Stimulated activated naive CD4-positive, alpha-beta T cell (primary cell): ENCODE measurements around the gene ATP6V1B1.

Experiments
- DNase-seq, 6 experiments: peaks; one replicate each; lab custom pipeline; 2025; lab: John Stamatoyannopoulos, UW

The ATP6V1B1 gene

DNA sequence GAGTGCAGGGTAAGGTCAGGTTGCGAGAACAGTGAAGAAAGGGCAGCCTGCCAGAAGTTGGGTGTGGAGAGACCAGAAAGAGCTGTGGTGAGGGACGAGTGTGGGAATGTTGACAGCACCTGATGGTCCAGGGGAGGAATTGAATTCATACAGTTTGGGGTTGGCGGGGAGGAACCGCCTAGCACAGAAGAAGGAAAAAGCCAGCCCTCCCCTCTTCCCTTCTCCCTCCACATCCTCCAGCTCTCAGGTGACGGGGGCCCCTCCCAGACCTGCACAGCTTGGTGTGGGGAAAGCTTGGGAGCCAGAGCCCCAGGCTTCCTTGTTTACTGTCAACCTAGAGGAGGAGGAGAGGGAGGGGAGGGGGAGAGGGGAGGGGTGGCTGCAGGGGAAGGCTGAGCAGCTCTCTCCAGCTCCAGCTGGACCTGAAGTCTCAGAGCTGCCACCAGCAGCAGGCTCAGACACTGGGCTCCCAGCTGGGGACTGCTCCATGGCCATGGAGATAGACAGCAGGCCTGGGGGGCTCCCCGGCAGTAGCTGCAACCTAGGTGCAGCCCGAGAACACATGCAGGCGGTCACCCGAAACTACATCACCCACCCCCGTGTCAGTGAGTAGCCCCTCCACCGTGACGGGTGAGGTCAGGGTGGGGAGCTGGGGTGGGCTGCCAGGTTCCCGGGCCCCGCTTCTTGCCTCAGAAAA lies at the start of gene ATP6V1B1:
TSS of gene ATP6V1B1 (plus strand) at position 433 of the 697 bp plus-strand sequence. CDS start at position 488, 55 bp downstream.
- no peak for DNase-seq

DNA sequence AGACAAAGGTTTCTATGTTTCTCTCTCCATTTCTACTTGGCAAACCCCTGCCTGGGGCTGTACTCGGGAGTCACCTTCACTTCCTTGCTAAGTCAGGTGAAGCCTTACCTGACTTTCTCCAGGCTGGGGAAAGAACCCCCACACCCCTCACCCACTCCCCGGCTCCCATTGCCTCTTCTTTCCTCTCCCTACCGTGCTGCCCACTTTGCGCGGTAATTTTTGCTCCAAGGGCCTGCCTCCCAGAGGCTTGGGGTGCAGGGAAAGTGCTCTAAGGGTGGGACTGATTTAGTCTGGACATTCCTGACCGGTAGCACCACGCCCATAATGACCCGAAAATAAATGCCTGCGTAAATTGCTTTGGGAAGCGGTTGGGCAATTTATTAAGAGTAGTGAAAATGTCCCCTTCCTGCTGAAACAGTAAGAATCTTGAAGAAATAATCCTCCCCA lies 49.1 kb upstream of the ATP6V1B1 start:
- no peak for DNase-seq

DNA sequence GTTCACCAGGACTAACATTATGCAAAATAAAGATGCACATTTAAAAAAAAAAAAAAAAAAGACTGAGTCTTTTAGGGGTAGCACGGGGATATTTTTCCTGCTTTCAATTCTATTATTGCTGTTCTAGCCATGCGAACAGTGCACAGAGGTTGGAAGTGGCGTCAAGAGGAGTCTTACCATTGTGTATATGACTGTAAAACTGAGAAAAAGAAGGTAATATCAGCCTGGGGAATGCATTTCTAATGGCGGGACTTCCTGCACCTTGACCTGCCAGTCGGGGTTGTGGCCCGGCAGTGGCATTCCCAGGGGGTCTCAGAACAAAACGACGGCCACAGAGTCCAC lies 48.5 kb upstream of the ATP6V1B1 start:
- DNase-seq, result no peak

DNA sequence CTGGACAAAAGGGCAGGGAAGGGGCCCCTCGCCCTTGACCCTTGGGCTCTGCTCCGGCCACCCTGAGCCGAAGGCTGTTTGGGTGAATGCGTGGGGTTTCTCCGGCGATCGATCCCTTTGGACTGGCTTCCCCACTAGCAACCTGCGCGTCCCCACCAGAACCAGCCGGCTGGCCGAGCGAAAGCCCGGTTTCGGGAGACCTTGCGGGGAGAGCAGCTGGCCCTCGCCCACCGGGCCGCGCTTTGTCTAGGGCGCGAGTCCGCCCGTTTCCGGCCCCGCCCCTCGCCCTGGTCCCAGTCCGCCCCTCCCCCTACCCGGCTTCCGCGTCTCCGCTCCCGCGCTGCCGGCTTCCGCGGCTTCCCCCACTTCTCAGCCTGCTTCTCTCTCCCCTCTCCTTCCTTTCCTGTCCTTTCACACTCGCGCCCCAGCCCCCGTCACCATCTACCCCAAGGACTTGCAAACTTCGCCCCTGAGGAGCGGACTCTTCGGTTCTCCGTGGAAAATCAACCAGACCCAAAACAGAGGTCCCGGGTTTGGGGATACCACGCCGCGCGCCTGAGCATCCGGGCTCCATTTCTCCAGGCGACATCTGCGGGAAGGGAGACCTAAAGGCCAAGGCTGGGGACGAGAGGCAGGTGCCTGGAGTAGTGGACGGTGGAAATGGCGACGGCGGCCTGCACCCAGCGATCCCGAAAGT lies 48.0 kb upstream of the ATP6V1B1 start:
- peak in 2 of 6 experiments; percentile 16 for DNase-seq

DNA sequence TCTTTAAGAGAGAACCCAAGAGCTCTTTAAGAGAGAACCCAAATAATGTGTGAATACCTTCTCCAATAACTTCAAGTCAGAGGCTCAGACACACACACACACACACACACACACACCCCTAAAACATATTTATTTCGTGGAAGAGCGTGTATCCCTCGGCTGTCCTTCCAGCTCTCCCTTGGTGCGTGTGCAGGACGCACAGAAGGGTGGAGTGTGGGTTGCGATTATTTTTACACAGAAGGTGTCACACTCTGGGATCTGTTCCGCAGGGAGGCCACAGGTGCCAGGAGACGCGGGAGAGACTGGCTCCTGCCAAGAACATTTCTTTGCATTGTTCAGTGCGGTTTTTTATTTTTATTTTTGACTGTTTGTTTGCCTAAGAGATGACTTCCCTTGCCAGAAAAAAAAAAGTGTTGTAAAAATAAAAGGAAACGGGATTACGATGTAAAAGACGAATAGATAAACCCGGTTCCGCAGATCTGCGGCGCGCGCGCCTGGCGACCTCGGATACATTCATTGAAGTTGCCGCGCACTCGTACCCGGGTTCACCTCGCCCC lies 47.3 kb upstream of the ATP6V1B1 start:
- DNase-seq, result peak in 1 of 6 experiments; percentile 20

DNA sequence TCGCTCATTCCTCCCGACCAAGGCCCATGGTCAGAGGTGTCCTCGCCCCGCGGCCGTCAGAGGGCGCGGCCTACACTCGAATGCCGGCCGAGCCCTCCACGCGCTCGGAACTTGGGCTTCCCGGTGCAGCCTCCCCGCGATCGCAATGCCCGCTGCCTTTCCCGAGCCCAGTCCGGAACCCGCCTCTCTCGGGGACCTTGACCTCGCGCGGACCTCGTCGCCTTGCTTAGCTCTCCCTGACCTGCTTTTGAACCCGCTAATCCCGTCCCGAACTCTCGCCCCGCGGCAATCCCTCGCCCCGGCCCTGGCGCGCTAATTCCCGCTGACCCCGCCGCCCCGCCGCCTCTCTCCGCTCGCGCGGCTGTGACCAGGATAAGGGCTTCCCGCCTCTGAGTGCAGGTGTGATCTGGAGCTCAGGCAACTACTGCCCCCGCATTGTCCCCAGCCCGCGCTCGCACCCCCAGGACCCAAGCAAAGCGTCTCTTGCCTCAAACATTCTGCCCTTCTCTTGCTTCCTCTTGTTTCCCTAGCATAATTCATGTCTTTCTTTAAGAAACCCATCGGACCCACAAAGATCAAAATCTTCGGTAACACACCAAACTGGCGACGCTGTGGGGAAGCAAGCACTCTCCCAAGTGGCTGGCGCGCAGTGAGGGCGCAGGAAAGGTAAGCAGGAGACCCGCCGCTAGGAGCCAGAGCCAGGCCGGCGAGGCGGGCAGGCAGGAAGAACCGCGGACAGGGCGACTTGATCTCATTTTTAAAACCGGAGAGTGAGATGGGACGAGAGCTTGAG lies 46.6 kb upstream of the ATP6V1B1 start:
- no peak for DNase-seq

DNA sequence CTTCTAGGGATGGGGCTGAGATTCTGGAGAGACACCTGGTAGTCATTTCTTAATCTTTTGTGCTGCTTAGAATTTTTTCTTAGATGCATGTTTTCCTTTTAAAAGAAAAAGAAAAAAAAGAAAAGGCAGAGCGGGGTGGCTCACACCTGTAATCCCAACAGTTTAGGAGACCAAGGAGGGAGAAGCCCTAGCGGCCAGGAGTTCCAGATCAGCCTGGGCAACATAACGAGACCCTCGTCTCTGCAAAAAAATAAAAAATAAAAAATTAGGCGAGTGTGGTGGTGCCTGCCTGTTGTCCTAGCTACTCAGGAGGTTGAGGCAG lies 46.0 kb upstream of the ATP6V1B1 start:
- DNase-seq, result no peak

DNA sequence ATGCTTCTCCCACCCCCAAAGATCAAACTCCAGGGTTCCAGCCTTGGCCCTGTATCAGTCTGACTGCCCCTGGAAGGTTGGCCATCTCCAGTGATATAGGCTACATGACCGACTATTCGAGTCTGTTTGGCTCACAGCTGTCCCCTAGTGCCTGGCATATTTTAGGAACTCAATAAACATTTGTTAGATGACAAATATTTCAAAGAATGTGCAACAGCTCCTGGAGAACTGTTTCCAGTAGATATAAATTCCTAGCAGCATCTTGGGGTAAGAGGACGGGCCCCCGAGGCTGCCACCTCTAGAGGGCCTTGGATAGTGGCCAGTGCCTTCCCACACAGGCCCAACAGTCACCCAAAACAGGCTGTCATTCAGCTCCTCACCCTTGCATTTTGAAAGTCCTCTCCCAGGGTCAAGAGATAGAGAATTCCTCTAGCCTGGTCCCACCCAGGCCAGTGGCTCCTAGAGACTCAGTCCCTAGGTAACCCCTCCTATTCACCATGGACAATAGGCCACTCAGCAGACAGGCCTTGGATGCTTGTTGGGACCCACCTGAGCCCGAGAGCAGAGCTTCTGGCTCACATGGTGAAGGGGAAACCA lies 45.1 kb upstream of the ATP6V1B1 start:
- no peak for DNase-seq

DNA sequence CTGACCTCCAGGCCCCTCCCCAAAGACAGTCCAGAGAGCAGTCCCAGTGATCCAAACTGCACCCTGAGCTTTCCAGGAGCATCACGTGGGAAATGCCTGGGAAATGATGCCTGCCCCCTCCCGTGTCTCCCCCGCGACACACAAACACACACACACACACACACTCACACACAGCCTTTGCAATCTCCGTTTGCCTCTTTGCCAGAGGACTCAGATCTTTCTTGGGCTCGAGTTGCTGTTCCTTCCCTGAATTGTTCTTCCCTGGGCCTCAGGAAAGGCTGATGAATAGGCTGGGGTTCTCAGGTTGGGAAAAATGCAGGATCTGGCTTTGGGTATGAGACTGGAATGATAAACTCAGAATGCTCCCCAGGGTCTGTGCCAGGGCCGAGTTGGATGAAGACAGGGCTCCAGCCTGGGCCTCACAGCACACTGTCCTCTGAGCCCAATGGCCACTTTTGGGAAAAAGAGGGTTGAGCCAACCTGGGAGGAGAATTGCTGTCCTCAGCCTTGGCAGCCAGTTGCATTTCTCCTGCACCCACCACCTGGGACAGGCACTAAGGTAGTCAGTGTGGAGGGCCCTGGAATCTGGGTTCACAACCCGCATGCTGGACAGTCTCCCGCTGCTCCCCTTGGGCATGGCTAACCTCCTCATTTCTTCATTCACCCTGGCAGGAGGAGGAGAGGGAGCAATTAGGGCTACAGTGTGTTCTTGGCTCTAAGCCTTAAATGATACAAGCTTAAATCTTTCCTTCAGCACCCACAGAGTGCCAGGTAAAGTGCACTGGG lies 43.9 kb upstream of the ATP6V1B1 start:
- no peak for DNase-seq

DNA sequence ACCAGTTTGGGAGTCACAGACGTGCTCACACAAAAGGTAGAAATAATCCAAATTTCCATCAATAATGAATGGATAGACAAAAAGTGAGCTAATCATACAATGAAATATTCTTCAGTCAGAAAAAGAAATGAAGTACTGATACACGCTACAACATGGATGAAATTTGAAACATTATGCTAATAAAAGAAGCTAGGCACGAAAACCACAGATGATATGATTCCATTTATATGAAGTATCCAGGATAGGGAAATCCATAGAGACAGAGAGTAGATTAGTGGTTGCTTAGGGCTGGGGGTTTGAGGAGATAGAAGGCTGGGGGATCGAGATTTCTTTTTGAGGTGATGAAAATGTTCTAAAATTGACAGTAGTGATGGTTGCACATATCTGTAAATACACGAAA lies 43.0 kb upstream of the ATP6V1B1 start:
- no peak for DNase-seq

DNA sequence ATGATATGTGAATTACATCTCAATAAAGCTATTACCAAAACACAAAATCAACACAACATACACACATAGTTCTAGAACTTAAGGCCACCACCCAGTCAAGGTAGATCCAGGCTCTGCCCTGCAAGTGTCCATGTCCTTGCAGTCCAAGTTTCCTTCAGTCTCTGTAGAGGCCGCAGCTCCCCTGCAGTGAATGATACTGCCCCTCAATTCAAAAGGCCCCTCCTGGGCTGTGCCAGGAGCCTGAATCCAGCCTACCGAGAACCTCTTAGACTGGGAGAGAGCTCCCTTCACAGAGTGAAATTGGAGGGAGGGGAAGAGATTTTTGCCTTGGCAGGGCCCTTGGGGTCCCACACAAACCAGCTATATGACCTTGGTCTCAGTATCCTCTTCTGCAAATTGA lies 42.5 kb upstream of the ATP6V1B1 start:
- DNase-seq, result no peak

DNA sequence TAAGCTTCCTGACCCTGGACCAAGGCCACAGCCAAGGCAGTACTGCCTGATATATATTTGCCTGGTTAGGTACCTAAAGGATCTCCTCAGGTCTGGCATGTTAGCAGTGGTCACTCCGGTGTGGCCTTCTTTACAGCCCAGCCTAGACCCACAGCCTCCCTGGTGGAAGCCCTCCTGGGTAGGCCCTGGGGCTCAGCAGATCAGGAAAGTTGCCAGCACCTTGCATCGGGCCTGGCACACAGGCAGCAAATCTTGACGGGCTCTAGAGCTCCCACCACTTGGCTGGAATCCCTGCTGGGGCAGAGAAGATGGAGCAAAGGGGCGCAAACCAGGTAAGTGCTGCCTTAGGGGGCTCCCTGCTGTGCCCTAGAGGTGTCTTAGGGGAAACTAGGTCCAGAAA lies 40.9 kb upstream of the ATP6V1B1 start:
- DNase-seq, result no peak

DNA sequence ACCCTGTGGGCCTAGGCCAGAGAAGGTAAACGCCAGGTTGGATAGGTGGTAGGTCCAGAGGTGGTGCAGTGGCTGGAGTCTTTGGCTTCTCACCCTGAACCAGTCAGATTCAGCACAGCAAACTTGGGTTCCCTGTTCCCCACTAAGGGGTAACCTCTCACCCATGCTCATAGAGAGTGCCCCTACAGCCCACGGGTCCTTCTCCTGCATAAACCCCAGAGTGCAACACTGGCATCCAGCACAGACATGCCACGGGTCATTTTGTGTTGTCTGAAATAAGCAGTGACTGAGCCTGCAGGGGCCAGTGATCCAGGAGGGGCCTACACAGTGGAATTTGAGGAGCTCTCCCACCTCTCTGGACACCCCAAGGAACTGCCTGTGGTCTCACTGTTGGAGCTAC lies 40.5 kb upstream of the ATP6V1B1 start:
- no peak for DNase-seq

DNA sequence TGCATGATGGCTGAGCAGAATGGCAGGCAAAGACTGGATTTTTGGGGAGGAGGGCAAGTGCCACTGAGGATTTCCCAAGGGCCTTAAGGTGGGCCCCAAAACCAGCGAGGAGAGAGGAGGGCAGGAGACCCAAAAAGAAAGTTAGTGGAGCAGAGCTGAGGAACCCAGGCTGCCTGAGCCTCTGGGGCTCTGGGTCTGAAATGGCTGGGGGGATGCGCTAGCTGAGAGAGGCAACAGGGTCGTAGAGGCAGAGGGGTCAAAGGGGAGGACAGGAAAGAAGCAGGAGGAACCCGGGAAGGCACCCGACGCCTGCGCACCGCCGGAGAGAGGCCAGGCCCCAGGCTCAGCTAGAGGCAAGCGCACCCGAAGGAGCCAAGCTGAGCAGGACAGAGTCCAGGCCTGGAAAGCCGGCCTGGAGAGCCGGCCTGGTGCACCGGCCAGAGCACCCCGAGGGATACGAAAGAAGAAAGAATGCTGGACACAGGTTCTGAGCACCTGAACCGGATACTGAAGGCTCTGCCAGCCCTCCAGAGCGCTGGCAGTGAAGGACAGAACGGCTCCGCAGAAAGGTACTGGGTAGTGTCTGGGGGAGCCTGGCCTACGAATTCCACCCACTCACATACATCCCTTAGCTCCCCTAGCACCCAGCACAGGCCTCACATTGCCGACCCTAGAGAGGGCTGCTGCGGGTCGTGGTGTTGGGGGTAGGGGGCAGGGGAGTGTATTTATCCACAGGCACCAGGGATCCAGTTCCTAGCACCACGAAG lies 39.5 kb upstream of the ATP6V1B1 start:
- no peak for DNase-seq

DNA sequence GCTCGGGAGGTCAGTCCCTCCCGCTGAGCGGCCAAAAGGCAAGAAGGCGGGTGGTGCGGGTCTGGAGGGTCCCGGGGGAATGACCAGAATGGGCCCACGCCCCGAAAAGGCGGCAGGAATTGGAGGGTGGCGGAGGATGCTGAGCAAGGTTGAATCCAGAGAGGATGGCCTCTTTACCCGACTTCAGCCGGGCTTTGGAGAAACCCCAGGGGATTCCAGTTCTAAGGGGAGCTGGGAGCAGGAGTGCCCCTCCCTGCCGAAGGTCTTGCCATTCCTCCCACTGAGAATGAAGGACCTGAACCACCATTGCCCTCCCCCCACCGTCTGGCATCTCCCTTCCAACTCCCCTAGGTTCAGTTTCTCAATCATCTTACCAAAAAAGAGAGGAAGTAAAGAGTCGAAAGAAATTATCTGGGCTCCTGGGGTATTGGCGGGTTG lies 38.9 kb upstream of the ATP6V1B1 start:
- no peak for DNase-seq

DNA sequence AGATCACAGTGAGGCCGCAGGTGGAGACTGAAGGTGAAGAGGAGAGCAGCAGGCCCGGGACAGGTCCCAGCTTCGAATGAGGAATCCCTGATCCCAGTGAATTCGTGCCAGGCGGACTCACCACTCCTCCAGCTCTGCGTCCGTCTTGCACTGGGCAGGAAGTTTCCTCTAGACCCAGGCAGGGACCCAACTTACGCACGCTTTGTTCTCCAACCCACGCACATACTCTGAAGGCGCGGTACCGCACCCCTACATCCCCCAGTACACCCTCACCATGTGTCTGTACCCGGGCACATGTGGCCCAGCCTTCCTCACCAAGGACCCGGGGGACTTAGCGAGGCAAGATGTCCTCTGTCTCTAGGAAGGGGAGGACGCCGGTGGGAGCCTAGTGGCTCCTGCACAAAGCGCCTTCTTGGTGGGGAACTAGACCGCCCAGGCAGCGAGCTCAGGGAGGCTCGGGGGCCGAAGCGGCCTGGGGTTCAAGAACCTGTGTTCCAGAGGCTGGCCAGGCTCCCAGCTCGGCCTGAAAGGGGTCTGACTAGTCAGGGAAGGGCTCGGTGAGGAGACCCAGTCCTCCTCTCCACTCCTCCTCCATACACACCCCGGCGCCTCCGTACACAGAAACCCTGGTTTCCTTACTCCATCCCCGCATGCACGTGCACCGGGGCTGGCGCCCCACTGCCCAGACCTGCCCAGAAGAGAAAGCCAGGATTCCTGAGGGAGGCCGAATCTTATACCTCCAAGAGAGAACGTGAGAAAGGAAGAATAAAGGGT lies 38.3 kb upstream of the ATP6V1B1 start:
- DNase-seq, result no peak

DNA sequence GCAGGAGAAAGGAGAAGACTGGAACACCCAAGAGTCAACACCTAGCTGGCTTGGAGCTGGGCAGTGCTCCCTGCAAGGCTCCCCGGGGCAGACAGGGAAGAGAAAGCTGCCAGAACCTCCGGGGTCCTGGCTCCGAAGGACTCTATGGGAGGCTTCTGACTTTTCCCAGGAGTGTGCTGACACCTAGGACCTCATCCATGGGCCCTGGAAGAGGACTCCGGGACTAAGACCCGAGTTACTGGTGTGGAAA lies 37.8 kb upstream of the ATP6V1B1 start:
- DNase-seq, result no peak

DNA sequence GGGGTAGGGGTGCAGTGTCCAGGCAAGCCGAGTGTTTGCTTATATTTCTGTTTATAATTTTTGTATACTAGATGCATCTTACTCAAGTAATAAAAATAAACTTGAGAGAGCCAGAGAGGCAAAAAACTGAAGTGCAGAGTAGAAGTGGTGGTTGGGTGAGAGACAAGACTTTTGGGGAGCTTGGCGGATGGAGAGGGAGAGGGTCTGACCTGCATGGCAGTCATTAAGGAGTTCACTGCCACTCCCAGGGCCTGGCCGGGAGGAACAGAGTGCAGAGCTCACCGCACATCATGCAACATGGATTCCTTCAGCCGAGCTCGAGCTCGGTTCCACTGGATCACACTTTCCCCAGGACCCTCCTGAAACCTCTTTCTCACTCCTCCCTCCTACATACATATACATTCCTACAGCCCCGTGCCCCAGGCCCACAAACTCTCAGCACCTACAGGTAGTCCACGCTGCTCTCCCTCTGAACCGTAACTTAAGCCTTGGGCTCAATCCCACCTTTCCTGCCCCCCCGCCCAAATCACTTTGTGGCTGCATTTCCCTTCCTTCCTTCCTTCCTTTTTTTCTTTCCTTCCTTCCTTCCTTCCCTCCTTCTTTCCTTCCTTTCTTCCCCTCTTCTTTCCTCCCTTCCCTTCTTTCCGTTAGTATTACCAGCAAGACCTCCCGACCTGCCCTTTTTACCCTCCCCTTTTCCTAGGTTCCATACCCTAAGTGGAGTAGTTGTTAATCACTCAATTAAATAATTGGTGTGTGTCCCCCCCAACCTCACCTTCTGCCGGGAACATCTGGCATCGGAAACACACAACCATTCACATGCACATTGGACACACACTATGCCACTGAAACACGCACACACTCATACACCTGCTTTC lies 37.1 kb upstream of the ATP6V1B1 start:
- no peak for DNase-seq
